Measurements from ENCODE around the gene DARS1.
A peak's percentile ranks its signal among the peaks of the same experiment; 100 is the strongest.

The DARS1 gene

GRCh38 chr2:136014411-136014810, 29.0 kb upstream of the DARS1 start:
- no peak for DNase-seq

DNA sequence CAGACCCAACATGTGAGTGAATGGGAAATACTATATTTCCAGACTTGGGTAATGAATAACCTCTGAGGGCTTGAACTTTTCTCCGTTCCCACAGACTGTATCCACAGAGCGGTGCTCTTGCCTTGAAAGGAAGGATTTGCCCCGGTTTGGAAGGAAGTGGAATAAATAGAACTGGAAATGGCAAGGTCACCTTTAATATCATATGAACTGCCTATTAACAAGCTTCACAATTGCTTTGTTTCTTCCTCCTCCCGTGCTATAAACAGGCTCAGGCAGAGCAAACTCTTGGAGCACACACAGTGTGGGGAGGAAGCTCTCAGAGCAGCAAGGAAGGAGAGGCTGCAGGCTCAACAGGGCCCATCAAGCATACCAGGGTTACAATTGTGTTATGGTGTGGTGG, 28.5 kb upstream of the DARS1 start:
- no peak for DNase-seq

GRCh38 chr2:136013136-136013685, 27.8 kb upstream of the DARS1 start:
- no peak for DNase-seq

- DNase-seq, result no peak
These were observed 26.9 kb upstream of the DARS1 start for GRCh38 chr2:136012315-136012714.

- no peak for DNase-seq
These were observed 24.7 kb upstream of the DARS1 start for GRCh38 chr2:136010126-136010525.

DNA sequence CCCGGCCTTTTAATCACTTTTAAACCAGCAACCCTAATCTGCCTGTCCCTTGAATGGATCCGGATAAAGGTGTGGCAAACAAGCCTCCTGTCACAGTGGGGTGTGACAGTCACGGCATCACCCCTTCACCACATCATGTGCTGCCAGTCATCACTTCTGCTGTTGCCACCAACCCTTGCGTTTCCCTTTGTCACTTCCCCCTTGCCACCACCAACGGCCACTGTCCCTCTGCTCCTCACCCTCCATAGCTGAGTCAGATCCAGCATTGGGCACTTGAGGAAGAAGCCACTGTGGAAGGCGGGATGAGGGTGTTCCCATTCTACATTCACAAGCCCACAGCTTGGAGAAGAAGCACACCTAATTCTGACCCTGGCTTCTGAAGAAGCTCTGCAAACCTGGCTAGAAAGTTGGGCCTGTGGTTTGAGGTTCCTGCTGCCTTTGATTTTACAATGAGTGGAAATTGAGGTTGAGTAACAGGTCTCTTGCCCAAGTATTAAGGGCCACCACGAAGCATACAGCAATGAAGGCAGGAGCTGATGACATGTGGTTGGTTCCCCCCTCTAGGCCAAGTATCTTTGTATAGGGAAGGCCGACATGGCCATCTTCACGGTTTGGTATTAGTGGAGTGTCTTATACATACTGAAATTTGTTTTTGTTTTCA, 22.9 kb upstream of the DARS1 start:
- DNase-seq, result no peak

GRCh38 chr2:136006658-136007057, 21.2 kb upstream of the DARS1 start:
- no peak for DNase-seq

DNA sequence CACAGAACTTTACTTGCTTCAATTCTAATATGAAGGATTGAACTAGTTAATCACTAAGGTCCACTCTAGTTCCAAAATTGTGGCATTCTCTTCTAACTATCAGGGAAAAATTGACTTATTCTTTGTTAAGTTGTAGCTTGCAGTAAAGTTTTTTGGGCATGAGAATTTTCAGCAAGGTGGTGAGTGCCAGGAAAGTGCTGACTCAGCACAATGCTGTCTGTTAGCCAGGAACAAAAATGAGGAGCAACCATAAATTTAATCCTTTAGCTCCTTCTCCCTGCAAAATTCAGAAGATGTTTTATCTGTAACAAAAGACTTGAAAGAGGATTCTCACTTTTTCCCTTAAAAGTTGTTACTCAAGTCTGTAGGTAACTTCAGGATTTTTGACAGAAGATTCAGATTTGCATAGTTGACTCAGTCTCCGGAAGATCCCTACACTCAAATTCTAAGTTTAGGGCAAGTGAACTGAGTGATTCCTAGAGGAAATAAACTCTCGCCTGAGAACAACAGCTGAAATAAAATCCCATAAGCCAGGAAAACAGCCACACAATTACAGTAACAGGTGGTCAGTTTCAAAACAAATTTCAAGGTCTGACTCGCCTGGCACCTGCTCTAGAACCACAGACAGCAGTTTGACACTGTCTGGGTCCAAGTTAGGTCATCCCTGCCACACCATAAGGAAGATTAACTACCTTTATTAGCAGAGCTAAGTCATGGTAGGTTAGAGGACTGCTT, 20.2 kb upstream of the DARS1 start:
- DNase-seq, result no peak

DNA sequence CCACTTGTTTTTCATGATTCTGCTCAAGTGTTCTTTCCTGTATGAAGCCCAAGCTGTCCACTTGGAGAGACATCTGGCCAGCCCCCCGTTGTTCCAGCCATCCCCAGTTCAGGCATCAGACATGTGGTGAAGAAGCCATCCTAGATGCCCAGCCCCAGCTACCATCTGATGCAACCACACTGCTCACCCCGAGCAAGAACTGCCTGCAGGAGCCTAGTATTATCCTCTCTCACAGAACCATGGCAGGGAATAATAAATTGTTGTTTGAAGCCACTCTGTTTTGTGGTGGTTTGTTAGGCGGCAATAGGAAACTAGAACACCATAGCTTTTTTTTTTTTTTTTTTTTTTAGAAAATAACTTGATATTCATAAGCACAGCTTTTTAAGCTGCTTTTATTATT, 19.5 kb upstream of the DARS1 start:
- DNase-seq, result no peak

DNA sequence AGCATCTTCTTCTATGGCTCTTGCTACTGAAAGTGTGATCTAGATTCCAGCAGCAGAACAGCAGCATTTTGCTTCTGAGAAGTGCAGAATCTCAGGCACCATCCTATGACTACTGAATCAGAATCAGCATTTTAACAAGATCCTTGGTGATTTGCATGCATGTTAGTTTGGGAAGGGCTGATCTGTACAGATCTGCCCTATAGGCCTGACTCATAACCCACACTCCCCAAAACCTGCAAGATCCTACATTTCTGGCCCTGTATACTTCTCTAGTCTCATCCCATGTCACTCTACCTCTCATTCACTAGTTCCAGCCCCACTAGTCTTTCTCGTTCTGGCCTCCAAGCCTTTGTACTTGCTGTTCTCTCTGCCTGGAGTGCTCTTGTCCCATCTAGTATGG, 15.7 kb upstream of the DARS1 start:
- DNase-seq, result no peak

DNA sequence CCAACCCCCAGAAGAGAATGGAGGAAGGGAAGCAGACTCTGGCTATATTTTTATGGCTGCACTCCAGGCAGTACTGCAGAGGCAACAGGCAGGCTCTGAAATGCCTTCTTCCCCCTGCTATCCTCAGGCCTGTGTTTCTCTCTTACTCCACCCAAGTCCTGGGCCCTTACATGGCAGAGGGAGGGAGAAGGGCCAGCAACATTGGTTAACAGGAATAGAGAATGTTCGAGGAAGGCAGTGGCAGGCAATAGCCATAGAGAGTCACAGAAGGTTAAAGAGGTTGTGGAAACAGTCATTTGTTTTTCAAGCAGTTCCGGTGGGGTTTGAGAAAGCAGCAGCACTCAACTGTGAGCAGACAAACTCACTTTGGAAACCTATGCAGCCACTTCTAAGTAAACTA, 15.1 kb upstream of the DARS1 start:
- DNase-seq, result no peak

GRCh38 chr2:135999899-136000298, 14.5 kb upstream of the DARS1 start:
- no peak for DNase-seq

GRCh38 chr2:135998879-135999278, 13.5 kb upstream of the DARS1 start:
- DNase-seq, result no peak

DNA sequence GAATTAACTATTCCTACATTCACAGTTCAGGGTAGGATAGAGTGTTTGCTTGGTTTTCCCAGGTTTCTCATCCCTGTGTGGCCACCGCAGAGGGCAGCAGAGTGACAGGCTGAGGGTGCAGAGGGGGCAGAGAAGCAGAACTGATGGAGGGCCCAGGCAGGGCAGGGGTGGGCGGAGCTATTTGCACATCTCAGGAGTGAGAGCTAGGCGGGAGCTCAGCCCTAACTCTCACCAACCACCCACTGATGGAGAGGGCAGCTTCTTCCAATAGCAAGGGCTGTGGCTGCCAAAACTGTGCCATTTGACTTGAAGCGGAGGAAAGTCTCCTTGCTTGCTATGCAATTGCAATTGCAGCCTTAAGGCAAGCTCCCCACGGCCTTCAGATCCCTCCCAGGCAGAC, 12.0 kb upstream of the DARS1 start:
- no peak for DNase-seq

DNA sequence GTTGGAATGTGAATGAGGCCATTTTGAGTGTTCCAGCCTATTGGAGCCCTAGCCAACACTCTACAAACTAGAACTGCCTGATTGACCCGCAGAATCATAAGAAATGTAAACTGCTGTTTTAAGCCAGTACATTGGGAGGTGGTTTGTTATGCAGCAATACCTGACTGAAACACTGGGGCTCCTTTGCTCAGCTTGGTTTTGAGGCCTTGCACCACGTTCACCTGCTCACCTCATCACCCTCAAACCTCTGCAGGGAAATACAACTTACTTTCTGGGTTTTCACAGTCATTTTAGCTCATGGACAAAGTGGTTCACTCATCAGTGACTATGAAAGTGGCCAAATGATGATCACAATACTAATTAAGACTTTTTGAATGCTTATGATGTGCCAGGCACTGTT, 10.9 kb upstream of the DARS1 start:
- DNase-seq, result no peak

DNA sequence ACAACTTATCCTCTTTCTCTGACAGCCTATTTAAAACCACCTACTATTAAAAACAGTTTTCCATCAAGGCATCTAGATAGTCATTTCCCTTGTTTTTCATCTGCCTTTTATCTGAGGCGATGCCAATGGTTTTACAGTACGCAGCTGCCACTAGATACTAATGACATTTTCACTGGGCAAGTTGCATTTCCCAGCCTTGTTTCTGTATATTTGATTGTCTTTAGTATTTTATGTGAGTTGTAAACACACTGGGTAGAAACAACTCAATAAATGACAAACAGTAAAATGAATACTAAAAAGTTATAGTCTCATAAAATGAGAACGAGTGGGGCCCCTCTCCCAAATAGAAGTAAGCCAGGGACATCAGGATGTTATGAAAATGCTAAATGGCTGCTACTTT, 8.9 kb upstream of the DARS1 start:
- no peak for DNase-seq

- DNase-seq, result no peak
These were observed 8.0 kb upstream of the DARS1 start for GRCh38 chr2:135993421-135993820.

- no peak for DNase-seq
These were observed 6.4 kb upstream of the DARS1 start for GRCh38 chr2:135991861-135992260.

DNA sequence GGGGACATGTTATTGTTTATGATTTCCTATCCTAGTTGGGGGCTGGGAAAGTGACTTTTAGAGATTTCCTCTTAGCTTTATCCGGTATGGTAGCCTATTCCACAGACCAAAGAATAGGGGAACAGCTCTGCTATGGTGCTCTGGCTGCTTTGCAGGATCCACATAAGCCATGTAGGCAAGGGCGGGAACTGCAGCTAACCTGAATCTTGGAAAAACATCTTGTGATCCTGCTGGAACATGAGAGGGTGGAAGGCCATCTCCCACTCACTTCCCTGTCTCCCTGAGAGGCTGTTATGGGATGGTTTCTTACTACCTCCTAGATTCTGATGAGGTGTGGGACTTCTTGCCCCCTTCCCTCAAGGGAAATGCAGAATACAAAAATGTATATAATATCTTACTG, 2.0 kb upstream of the DARS1 start:
- DNase-seq, result no peak

GRCh38 chr2:135986507-135986906, 1.1 kb upstream of the DARS1 start:
- DNase-seq, result no peak

DNA sequence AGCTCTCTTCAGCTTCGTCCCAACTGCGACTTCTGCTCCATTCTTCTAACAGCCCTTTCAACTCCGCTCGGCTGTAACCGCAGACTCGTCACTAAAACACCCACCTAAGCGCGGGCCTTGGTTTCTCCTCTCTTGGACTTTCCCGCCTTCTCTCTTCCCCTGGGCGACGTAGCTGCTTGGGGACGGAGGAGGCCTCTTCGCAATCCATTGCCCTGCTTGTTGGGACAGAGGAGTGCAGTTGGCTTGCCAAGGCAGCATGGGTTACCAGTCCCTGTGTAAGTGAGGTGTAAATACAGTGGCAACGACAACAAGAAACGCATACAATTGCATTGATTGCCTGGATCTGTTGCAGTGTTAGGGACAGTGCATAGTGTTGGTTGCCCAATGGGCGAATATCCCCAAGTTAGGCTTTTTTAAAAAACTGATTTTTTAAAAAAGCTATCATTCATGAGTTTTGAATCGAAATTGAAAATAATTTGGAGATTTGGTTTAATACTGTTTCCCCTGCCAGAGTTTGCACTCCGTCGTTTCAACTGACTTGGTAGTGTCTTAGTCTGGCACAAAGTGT, 484 bp upstream of the DARS1 start:
- peak; percentile 34 for DNase-seq

GRCh38 chr2:135984199-135985017, 1.0 kb downstream of the DARS1 start:
- no peak for DNase-seq

GRCh38 chr2:135980434-135981079, 4.9 kb downstream of the DARS1 start:
- DNase-seq, result no peak
